Kidney epithelial cell (primary cell): ENCODE data around the gene ANKMY1. TPM values are rescaled to one million over a fixed set of nuclear protein-coding genes. Genes with fewer than 3 reads are reported as not detected.

Experiments used
- DNase-seq: peaks from one replicate; pipeline ENCODE4 v3.0.0-alpha.2; 2010; ENCODE audit warnings: low read depth
- H3K27me3 ChIP-seq: 2 replicates; pipeline ENCODE4 v1.6.0; 2011; ENCODE audit warnings: low read length; ENCODE audit not compliant: control insufficient read depth, insufficient read depth
- H3K36me3 ChIP-seq: 2 replicates; pipeline ENCODE4 v1.5.1; 2011; ENCODE audit warnings: low read length; ENCODE audit not compliant: control insufficient read depth, insufficient read depth
- H3K4me3 ChIP-seq: 2 replicates; pipeline ENCODE4 v1.5.1; 2011; ENCODE audit warnings: low read depth, mild to moderate bottlenecking, control low read depth, low read length
- total RNA-seq: library from RNA; depleted of rRNA; stranded (reverse); fragments of >200 nt; gene quantifications from 2 replicates; pipeline ENCODE4 v1.2.3, GENCODE V29; 2015
- TF ChIP-seq, protein P1 (sequence below): IDR thresholded peaks from 2 replicates; pipeline ENCODE4 v1.5.1; 2011; ENCODE audit warnings: mild to moderate bottlenecking, moderate library complexity, low read length, control low read depth, inconsistent platforms; ENCODE audit not compliant: insufficient read depth, poor library complexity, severe bottlenecking

ANKMY1 gene, protein sequence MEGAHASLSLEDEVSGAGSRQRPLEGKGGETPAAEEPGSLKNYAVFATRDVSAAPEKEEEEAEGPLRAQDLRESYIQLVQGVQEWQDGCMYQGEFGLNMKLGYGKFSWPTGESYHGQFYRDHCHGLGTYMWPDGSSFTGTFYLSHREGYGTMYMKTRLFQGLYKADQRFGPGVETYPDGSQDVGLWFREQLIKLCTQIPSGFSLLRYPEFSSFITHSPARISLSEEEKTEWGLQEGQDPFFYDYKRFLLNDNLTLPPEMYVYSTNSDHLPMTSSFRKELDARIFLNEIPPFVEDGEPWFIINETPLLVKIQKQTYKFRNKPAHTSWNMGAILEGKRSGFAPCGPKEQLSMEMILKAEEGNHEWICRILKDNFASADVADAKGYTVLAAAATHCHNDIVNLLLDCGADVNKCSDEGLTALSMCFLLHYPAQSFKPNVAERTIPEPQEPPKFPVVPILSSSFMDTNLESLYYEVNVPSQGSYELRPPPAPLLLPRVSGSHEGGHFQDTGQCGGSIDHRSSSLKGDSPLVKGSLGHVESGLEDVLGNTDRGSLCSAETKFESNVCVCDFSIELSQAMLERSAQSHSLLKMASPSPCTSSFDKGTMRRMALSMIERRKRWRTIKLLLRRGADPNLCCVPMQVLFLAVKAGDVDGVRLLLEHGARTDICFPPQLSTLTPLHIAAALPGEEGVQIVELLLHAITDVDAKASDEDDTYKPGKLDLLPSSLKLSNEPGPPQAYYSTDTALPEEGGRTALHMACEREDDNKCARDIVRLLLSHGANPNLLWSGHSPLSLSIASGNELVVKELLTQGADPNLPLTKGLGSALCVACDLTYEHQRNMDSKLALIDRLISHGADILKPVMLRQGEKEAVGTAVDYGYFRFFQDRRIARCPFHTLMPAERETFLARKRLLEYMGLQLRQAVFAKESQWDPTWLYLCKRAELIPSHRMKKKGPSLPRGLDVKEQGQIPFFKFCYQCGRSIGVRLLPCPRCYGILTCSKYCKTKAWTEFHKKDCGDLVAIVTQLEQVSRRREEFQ
- total RNA-seq, result 7.1 and 13.1 TPM in 2 replicates

GRCh38 chr2:240557808-240558207, at the start of gene ANKMY1:
Gene ANKMY1, minus strand, starts transcription at chr2:240557988. Its CDS starts 653 bp downstream, at chr2:240557335.
- TF ChIP-seq, protein P1, sequence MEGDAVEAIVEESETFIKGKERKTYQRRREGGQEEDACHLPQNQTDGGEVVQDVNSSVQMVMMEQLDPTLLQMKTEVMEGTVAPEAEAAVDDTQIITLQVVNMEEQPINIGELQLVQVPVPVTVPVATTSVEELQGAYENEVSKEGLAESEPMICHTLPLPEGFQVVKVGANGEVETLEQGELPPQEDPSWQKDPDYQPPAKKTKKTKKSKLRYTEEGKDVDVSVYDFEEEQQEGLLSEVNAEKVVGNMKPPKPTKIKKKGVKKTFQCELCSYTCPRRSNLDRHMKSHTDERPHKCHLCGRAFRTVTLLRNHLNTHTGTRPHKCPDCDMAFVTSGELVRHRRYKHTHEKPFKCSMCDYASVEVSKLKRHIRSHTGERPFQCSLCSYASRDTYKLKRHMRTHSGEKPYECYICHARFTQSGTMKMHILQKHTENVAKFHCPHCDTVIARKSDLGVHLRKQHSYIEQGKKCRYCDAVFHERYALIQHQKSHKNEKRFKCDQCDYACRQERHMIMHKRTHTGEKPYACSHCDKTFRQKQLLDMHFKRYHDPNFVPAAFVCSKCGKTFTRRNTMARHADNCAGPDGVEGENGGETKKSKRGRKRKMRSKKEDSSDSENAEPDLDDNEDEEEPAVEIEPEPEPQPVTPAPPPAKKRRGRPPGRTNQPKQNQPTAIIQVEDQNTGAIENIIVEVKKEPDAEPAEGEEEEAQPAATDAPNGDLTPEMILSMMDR, result no peak
- peaks cover 2% of the 10 kb centered on the region for H3K27me3 ChIP-seq
- no peak for DNase-seq
- no peaks in the 10 kb centered on the region for H3K36me3 ChIP-seq
- peak within 1 kb of the TSS; percentile 41 for H3K4me3 ChIP-seq

DNA sequence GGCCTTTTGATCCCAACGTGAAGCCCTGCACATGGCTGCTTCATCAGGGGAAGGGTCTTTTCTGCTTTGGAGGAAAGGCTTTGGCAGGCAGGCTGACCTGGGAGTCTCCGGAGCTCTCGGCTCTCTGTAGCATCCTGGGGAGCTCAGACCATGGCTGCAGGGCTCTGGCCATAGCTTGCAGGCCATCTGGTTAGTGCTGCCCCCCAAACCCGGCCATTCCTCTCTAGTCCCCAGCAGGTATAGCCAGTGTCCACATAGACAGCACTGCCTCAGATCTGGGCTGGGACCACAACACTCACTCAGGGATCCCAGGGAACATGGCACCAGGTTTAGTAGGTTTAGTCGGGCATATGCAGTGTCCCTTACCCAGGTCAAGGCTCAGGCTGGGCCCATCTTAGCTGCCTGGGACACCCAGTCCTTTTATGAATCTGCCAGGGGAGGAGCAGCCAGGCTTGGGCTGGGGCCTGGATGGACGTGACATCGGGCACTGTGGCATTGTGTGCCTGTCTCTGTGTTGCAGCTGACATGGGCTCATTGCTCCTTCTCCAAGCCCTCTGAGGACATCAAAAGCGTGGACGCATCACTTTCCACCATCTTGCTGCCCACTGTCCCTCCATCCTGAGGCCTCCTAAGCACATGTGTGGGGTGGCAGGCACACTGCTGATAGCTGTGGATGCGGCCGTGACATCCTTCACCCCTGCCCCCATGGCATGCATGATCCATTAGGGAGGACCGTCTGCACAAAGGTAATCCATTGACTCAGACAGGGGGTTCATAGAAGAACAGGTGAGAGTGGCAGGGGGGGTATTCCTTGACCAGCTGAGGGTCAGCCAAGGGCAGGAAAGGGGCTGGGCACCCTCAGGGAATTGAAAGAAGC, 48.3 kb upstream of the ANKMY1 start:
- TF ChIP-seq, protein P1, result no peak

DNA sequence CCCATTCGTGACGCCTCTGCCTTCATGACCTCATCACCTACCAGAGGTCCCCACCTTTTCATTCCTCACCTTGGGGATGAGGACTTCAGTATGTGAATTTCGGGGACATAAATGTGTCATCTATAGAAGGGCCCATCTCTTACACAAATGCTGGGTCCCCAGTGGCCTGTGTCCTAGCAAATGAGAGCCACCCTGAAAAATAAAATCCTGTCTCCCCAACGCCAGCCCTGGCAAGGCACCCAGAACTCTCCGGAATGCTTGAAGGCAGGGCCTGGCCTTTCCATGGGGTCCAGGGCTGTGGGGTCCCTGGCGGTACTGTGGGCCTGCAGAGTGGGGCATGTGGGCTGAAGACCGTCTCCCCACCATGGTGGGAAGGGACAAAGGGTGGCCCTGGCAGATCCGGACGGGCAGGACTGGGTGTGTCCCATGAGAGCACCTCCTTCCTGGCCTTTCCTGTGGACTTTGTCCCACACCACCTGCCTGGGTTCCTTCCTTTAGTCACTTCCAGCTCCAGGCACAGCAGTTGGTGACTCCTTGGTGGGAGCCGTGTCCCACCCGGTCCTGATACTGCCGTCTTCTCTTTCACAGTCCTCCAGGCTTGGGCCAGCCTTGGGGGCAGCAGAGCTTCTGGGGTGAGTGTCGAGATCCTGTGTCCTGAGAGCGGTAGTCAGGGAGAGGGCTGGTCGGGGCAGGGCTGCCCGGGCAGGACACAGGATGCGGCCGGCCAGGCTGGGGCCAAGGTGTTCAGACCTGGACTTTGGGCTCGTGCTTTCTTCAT, 47.3 kb upstream of the ANKMY1 start:
- DNase-seq, result no peak
- Histone ChIP-seq H3K4me3 (no peak overlapping the region), H3K27me3 (no peaks in the 10 kb centered on the region), H3K36me3 (no peaks in the 10 kb centered on the region)
- TF ChIP-seq, protein P1, result no peak

More for the DNA sequence above, 48.3 kb upstream of the ANKMY1 start:
- H3K36me3 ChIP-seq, result no peaks in the 10 kb centered on the region
- no peaks in the 10 kb centered on the region for H3K27me3 ChIP-seq
- no peak for DNase-seq
- no peak overlapping the region for H3K4me3 ChIP-seq

GRCh38 chr2:240604291-240604938, 46.6 kb upstream of the ANKMY1 start:
- Histone ChIP-seq H3K36me3 (no peaks in the 10 kb centered on the region), H3K27me3 (no peaks in the 10 kb centered on the region), H3K4me3 (no peak overlapping the region)
- TF ChIP-seq, protein P1, result peak; percentile 82
- DNase-seq, result peak; percentile 19

- Histone ChIP-seq H3K27me3 (no peaks in the 10 kb centered on the region), H3K36me3 (no peaks in the 10 kb centered on the region), H3K4me3 (no peak overlapping the region)
- no peak for DNase-seq
- TF ChIP-seq, protein P1, result no peak
These were observed 46.1 kb upstream of the ANKMY1 start for GRCh38 chr2:240603846-240604245.
